Stimulated activated naive CD8-positive, alpha-beta T cell treated with anti-CD3 and anti-CD28 coated beads, Interleukin-15, Interleukin-2, amounts not matched to agents 100 U/mL and 50 U/mL, for 24 hours (primary cell): ENCODE measurements around the gene FSHR.

Source experiments
- ATAC-seq: fragments of 150-1000 bp; cut with Tn5 transposase; one replicate; pipeline ENCODE4 v1.10.0; 2021
- DNase-seq: peaks from one replicate; pipeline ENCODE4 v3.0.0; 2021

Gene FSHR

GRCh38 chr2:49154140-49154539 lies at the start of gene FSHR:
Gene FSHR (minus strand): TSS chr2:49154515. CDS start chr2:49154417, 98 bp downstream.
- no peak for ATAC-seq

GRCh38 chr2:49199266-49199665 lies 45.0 kb upstream of the FSHR start:
- no peak for ATAC-seq
- DNase-seq: no peak

More at GRCh38 chr2:49154140-49154539, at the start of gene FSHR:
- DNase-seq: no peak

- DNase-seq (no peak), ATAC-seq (no peak)
These were observed 40.4 kb upstream of the FSHR start for GRCh38 chr2:49194701-49195100.

- ATAC-seq: no peak
- DNase-seq: no peak
These were observed 37.7 kb upstream of the FSHR start for GRCh38 chr2:49192036-49192435.

GRCh38 chr2:49189512-49190225 lies 35.4 kb upstream of the FSHR start:
- ATAC-seq: no peak
- no peak for DNase-seq

- ATAC-seq (no peak), DNase-seq (no peak)
These were observed 31.8 kb upstream of the FSHR start for GRCh38 chr2:49186050-49186648.

GRCh38 chr2:49178656-49179055 lies 24.3 kb upstream of the FSHR start:
- no peak for DNase-seq
- no peak for ATAC-seq

- DNase-seq (no peak), ATAC-seq (no peak)
These were observed 22.9 kb upstream of the FSHR start for GRCh38 chr2:49177194-49177593.

- DNase-seq (no peak), ATAC-seq (no peak)
These were observed 21.5 kb upstream of the FSHR start for GRCh38 chr2:49175831-49176230.

GRCh38 chr2:49174750-49175149 lies 20.4 kb upstream of the FSHR start:
- DNase-seq (no peak), ATAC-seq (no peak)

GRCh38 chr2:49167131-49167530 lies 12.8 kb upstream of the FSHR start:
- DNase-seq: no peak
- ATAC-seq: no peak

GRCh38 chr2:49165662-49166061 lies 11.3 kb upstream of the FSHR start:
- no peak for ATAC-seq

GRCh38 chr2:49164729-49165128 lies 10.4 kb upstream of the FSHR start:
- DNase-seq (no peak), ATAC-seq (no peak)

More at GRCh38 chr2:49165662-49166061, 11.3 kb upstream of the FSHR start:
- no peak for DNase-seq

GRCh38 chr2:49162151-49162550 lies 7.8 kb upstream of the FSHR start:
- ATAC-seq (no peak), DNase-seq (no peak)

- no peak for DNase-seq
- ATAC-seq: no peak
These were observed 576 bp upstream of the FSHR start for GRCh38 chr2:49154891-49155290.

GRCh38 chr2:49153252-49153651 lies 1.1 kb downstream of the FSHR start:
- no peak for ATAC-seq
- DNase-seq: no peak

GRCh38 chr2:49152824-49153223 lies 1.5 kb downstream of the FSHR start:
- no peak for DNase-seq
- ATAC-seq: no peak

- ATAC-seq (no peak), DNase-seq (no peak)
These were observed 7.9 kb downstream of the FSHR start for GRCh38 chr2:49146401-49146800.

GRCh38 chr2:49131801-49132200 lies 22.5 kb downstream of the FSHR start:
- DNase-seq: no peak
- ATAC-seq: no peak

GRCh38 chr2:49129034-49129433 lies 25.3 kb downstream of the FSHR start:
- ATAC-seq (no peak), DNase-seq (no peak)

GRCh38 chr2:49123600-49123999 lies 30.7 kb downstream of the FSHR start:
- DNase-seq (no peak), ATAC-seq (no peak)

- no peak for ATAC-seq
- DNase-seq: no peak
These were observed 32.2 kb downstream of the FSHR start for GRCh38 chr2:49122107-49122506.

GRCh38 chr2:49113046-49113445 lies 41.3 kb downstream of the FSHR start:
- ATAC-seq: no peak
- DNase-seq: no peak

GRCh38 chr2:49111456-49111855 lies 42.9 kb downstream of the FSHR start:
- DNase-seq: no peak
- no peak for ATAC-seq
